NB4 (cell line): ENCODE measurements around the gene WDR26.

Experiments used
- MAX ChIP-seq: IDR thresholded peaks from 2 replicates; pipeline ENCODE4 v1.6.1; 2011; ENCODE audit warnings: low read depth, low read length
- POLR2A ChIP-seq: IDR thresholded peaks from 2 replicates; pipeline ENCODE4 v1.6.1; 2011; ENCODE audit warnings: mild to moderate bottlenecking; ENCODE audit not compliant: insufficient read length; ENCODE audit errors: extremely low read depth
- TF ChIP-seq, protein P1 (sequence below): IDR thresholded peaks from one replicate; pipeline ENCODE4 v1.5.1; 2012; ENCODE audit warnings: low read depth, low read length

GRCh38 chr1:224448453-224449017 lies 13.9 kb upstream of the WDR26 start:
- TF ChIP-seq, protein P1, sequence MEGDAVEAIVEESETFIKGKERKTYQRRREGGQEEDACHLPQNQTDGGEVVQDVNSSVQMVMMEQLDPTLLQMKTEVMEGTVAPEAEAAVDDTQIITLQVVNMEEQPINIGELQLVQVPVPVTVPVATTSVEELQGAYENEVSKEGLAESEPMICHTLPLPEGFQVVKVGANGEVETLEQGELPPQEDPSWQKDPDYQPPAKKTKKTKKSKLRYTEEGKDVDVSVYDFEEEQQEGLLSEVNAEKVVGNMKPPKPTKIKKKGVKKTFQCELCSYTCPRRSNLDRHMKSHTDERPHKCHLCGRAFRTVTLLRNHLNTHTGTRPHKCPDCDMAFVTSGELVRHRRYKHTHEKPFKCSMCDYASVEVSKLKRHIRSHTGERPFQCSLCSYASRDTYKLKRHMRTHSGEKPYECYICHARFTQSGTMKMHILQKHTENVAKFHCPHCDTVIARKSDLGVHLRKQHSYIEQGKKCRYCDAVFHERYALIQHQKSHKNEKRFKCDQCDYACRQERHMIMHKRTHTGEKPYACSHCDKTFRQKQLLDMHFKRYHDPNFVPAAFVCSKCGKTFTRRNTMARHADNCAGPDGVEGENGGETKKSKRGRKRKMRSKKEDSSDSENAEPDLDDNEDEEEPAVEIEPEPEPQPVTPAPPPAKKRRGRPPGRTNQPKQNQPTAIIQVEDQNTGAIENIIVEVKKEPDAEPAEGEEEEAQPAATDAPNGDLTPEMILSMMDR = no peak
- TF ChIP-seq POLR2A (no peak), MAX (no peak)
